Mucosa of descending colon (tissue), 3 donors: ENCODE measurements around the gene CD226. TPM values are rescaled to one million over a fixed set of nuclear protein-coding genes. Genes with fewer than 3 reads are reported as not detected.

Source experiments
- ATAC-seq: fragments of 200-7000 bp; cut with Tn5 transposase; one replicate; pipeline ENCODE4 v1.9.1; 2020; ENCODE audit warnings: mild to moderate bottlenecking, moderate library complexity
- DNase-seq, 3 donors: peaks; one replicate each; pipeline ENCODE4 v3.0.0-alpha.2; 2020
- H3K36me3 ChIP-seq: fragments of 200-600 bp; one replicate; pipeline ENCODE4 v1.8.0; 2021; ENCODE audit warnings: low read depth, mild to moderate bottlenecking
- H3K4me1 ChIP-seq: fragments of 200-600 bp; one replicate; pipeline ENCODE4 v1.8.0; 2021; ENCODE audit warnings: low read depth, mild to moderate bottlenecking
- H3K4me3 ChIP-seq: fragments of 200-600 bp; one replicate; pipeline ENCODE4 v1.8.0; 2021; ENCODE audit warnings: mild to moderate bottlenecking
- H3K9me3 ChIP-seq: fragments of 200-600 bp; one replicate; pipeline ENCODE4 v1.8.0; 2021; ENCODE audit warnings: mild to moderate bottlenecking
- intact Hi-C, 2 donors: fragments of 100-400 bp; cut with DNase I in 1 of 2; cut with micrococcal nuclease in 1 of 2; formaldehyde crosslinking; loops; one replicate each; pipeline versions ENCODE4 v1.11.0 to v1.11.1; 2022; cut with DNase I, micrococcal nuclease
- total RNA-seq, 3 donors: library from RNA; stranded (reverse); fragmentation: NEBNext Ultra II Directional in 2 of 3; extraction: Animal tissue kit (Norgen Biotek cat#: 25700) in 2 of 3; gene quantifications; one replicate each; pipeline versions ENCODE4 v1.2.1 to v1.2.4, GENCODE V29; 2021 to 2023
- TF ChIP-seq, protein P1 (sequence below): fragments of 200-600 bp; IDR thresholded peaks from one replicate; pipeline ENCODE4 v1.8.0; 2022; ENCODE audit warnings: antibody characterized with exemption, mild to moderate bottlenecking
- donor health status: DM: no; HTN: no; CAD: no; lungs with moderate emphysema.
- donor health status: DM: no; HTN: no; CAD: no.
- donor health status: DM: no; HTN: yes; CAD: no.

Gene CD226
- total RNA-seq, 3 donors from 2014 or later: 1.2 to 2.7 (median 2.0) TPM

DNA sequence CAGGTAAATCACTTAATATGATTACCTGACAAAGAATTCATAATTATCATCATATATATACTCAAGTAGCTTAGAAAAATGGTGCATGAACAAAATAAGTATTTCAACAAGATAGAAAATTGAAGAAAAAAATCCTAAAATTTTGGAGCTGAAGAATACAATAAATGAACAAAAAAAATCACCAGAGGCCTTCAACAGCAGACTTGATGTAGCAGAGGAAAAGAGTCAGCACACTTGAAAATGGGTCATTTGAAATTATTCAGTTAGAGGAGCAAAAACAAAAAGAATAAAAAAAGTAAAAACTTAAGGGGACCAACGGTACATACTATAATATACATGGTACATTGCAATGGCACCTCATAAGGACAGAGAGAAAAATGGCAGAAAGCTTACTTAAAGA is 40.2 kb upstream of the CD226 start:
- ATAC-seq (no peak), DNase-seq (no peak)
- H3K4me3 ChIP-seq: no peak overlapping the region
- TF ChIP-seq, protein P1, sequence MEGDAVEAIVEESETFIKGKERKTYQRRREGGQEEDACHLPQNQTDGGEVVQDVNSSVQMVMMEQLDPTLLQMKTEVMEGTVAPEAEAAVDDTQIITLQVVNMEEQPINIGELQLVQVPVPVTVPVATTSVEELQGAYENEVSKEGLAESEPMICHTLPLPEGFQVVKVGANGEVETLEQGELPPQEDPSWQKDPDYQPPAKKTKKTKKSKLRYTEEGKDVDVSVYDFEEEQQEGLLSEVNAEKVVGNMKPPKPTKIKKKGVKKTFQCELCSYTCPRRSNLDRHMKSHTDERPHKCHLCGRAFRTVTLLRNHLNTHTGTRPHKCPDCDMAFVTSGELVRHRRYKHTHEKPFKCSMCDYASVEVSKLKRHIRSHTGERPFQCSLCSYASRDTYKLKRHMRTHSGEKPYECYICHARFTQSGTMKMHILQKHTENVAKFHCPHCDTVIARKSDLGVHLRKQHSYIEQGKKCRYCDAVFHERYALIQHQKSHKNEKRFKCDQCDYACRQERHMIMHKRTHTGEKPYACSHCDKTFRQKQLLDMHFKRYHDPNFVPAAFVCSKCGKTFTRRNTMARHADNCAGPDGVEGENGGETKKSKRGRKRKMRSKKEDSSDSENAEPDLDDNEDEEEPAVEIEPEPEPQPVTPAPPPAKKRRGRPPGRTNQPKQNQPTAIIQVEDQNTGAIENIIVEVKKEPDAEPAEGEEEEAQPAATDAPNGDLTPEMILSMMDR: no peak
- no peaks in the 10 kb centered on the region for H3K4me1 ChIP-seq
- H3K36me3 ChIP-seq: no peaks in the 10 kb centered on the region
- no peaks in the 10 kb centered on the region for H3K9me3 ChIP-seq
- intact Hi-C loops: no loop called here

DNA sequence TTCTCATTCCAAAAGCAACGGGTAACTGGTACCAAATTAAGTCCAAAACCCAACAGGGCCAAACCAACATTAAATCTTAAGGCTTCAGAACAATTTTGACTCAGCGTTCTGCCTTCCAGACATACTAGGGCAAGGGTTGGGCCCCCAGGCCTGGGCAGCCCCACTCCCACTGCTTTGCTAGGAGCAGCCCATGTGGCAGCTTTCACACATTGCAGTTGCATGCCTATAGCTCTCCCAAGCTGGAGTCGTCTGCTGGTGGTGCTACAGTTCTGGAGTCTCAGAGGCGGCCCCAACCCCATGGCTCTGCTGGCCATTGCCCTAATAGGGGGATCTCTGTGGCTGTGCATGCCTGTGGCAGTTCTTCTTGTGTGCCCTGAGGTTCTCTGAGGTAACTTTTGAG is 37.6 kb upstream of the CD226 start:
- ATAC-seq: no peak
- no peak for DNase-seq
- intact Hi-C loops: no loop called here
- H3K4me1 ChIP-seq: no peaks in the 10 kb centered on the region
- H3K36me3 ChIP-seq: no peaks in the 10 kb centered on the region
- TF ChIP-seq, protein P1: no peak
- no peak overlapping the region for H3K4me3 ChIP-seq
- H3K9me3 ChIP-seq: no peaks in the 10 kb centered on the region

DNA sequence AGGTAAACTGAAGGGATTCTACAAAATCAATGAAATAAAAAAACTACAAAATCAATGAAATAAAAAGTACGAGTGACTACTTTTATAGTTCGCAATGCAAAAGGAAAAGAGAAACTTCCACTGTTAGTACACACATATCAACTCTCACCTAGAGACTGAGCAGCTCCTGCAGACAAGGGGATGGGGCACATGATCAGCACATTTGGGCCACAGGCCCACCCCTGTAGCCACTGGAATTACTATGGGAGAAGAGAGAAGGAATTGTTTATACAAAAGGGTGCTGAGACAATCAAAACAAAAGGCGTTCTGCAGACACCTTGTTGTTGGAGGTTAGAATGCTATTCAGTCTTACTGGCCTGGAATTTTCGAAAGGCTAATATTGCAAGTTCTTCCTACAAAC is 34.7 kb upstream of the CD226 start:
- TF ChIP-seq, protein P1: no peak
- no peak overlapping the region for H3K4me3 ChIP-seq
- no peak for ATAC-seq
- H3K9me3 ChIP-seq: no peaks in the 10 kb centered on the region
- intact Hi-C loops: no loop called here
- no peak for DNase-seq
- H3K4me1 ChIP-seq: no peaks in the 10 kb centered on the region
- no peaks in the 10 kb centered on the region for H3K36me3 ChIP-seq

DNA sequence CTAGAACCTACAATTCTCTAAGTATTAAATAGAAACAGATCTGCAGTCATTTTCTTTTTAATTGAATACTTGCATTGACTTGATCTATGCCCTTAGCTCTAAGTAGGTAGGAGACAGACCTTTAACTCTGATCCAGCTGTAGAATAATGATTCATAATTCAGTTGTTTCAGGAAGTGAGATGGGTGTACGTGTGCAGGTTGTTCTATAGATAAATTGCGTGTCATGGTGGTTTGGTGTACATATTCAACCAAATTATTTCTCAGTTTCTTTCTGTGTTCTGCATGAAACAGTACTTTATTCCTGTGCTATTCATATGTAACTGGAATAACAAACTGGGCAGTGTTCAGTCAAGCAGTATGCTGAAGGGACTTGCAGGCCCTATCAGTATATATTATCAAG is 34.3 kb upstream of the CD226 start:
- TF ChIP-seq, protein P1: no peak
- Histone ChIP-seq H3K4me1 (no peaks in the 10 kb centered on the region), H3K4me3 (no peak overlapping the region), H3K9me3 (no peaks in the 10 kb centered on the region), H3K36me3 (no peaks in the 10 kb centered on the region)
- ATAC-seq: no peak
- no peak for DNase-seq
- intact Hi-C loops: no loop called here

DNA sequence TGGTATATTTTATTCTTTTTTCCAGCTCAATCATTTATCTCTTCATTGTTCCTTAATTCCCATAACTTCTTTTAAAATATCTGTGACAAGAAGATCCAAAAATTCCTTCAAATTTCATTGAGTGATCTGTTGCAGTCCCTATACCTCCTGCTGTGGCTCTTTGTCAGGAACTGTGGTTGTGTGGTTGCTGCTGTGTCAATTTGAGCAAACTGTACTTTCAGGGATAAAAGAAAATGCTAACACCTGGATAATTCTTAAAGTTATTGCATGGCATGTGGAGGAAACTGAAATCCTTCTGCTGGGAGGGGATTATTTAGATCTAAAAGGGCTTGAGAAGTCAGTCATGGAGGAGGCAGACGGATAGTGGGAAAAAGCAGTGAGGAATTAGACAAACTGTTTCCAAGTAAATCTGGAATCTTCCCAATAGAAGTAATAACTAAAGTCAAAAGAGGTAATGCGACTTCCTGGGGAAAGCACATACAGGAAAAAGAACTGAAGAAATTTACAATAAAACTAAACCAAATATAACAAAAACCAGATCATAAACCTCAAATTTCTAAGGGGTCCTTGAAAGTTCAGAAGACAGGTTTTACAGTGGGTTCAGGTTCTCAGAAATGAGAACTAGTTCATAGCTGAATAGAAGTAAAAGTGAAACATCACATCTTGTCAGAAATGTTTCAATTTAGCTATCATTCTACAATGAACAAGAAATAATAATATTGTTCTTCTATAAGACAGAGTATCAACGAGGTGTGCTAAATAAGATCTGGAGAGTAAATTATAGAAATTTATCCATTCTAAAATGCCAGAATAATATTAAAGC is 33.5 kb upstream of the CD226 start:
- intact Hi-C loops: no loop called here
- TF ChIP-seq, protein P1: no peak
- no peak for DNase-seq

More for the DNA sequence above, 33.5 kb upstream of the CD226 start:
- peaks cover 6% of the 10 kb centered on the region for H3K9me3 ChIP-seq
- no peak for ATAC-seq
- no peak overlapping the region for H3K4me3 ChIP-seq
- no peaks in the 10 kb centered on the region for H3K36me3 ChIP-seq
- no peaks in the 10 kb centered on the region for H3K4me1 ChIP-seq
